Activated CD8-positive, alpha-beta memory T cell treated with anti-CD3 and anti-CD28 coated beads for 4 hours (primary cell): ENCODE results near the gene WDR55.
"Not testable (repeated sequence)": the region's sequence is repeated elsewhere in the genome, so short reads cannot be mapped to it uniquely, and the experiment has no call there.

Source experiments
- DNase-seq, 2 donors: peaks; one replicate each; pipeline ENCODE4 v3.0.0-alpha.2; 2020; ENCODE audit warnings: low read depth in 2 of 2

Gene WDR55

GRCh38 chr5:140647042-140647419 lies 17.7 kb upstream of the WDR55 start:
- DNase-seq: no peak

GRCh38 chr5:140658870-140659269 lies 5.8 kb upstream of the WDR55 start:
- DNase-seq: no peak

GRCh38 chr5:140660371-140660770 lies 4.3 kb upstream of the WDR55 start:
- DNase-seq: not testable (repeated sequence)

GRCh38 chr5:140664030-140664358 lies 710 bp upstream of the WDR55 start:
- DNase-seq: no peak

GRCh38 chr5:140671035-140671434 lies 6.3 kb downstream of the WDR55 start:
- DNase-seq: not testable (repeated sequence)

GRCh38 chr5:140671472-140672125 lies 6.9 kb downstream of the WDR55 start:
- no peak for DNase-seq

- DNase-seq: no peak
Measured at GRCh38 chr5:140672455-140673186, 7.9 kb downstream of the WDR55 start.

- DNase-seq: no peak
Measured at GRCh38 chr5:140673187-140673976, 8.7 kb downstream of the WDR55 start, which contains the start of gene DND1. Gene DND1 (minus strand): TSS chr5:140673576. CDS start chr5:140673542, 34 bp downstream.

GRCh38 chr5:140674211-140674610 lies 9.5 kb downstream of the WDR55 start:
- DNase-seq: no peak

GRCh38 chr5:140674629-140675028 lies 9.9 kb downstream of the WDR55 start:
- DNase-seq: no peak

GRCh38 chr5:140677947-140678346 lies 13.2 kb downstream of the WDR55 start:
- no peak for DNase-seq

GRCh38 chr5:140678993-140679392 lies 14.3 kb downstream of the WDR55 start:
- no peak for DNase-seq

- no peak for DNase-seq
Measured at GRCh38 chr5:140690376-140690932, 25.8 kb downstream of the WDR55 start.

GRCh38 chr5:140690941-140691924 lies 26.5 kb downstream of the WDR55 start, which contains the start of the genes HARS1 and HARS2:
Gene HARS1 (minus strand): TSS chr5:140691370. CDS start chr5:140691304, 66 bp downstream.
Gene HARS2 (plus strand): TSS chr5:140691455. CDS start chr5:140691649, 194 bp downstream.
- peak; percentile 60 to 70 for DNase-seq

GRCh38 chr5:140694276-140694675 lies 29.6 kb downstream of the WDR55 start:
- no peak for DNase-seq

GRCh38 chr5:140696891-140697492 lies 32.3 kb downstream of the WDR55 start:
- DNase-seq: no peak

GRCh38 chr5:140700177-140701144 lies 35.8 kb downstream of the WDR55 start, which contains the start of gene ZMAT2:
Gene ZMAT2 (plus strand): TSS chr5:140700447. CDS start chr5:140700461, 14 bp downstream.
- DNase-seq: peak; percentile 85 to 91

- no peak for DNase-seq
Measured at GRCh38 chr5:140707812-140708211, 43.1 kb downstream of the WDR55 start.

GRCh38 chr5:140708787-140709186 lies 44.1 kb downstream of the WDR55 start:
- not testable (repeated sequence) for DNase-seq
